Liver (tissue), 9 donors: ENCODE measurements around the gene IL11. TPM values are rescaled to one million over a fixed set of nuclear protein-coding genes. Genes with fewer than 3 reads are reported as not detected.

Experiments used
- DNase-seq: peaks from one replicate; pipeline ENCODE4 v3.0.0-alpha.2; 2017; ENCODE audit warnings: low spot score
- H3K27ac ChIP-seq, 2 donors: one replicate each; pipeline ENCODE4 v1.7.0; 2013; ENCODE audit warnings: inconsistent platforms in 2 of 2, low read length in 2 of 2, control low read depth in 1 of 2, low read depth in 1 of 2, mild to moderate bottlenecking in 1 of 2
- H3K27me3 ChIP-seq, 4 donors: one replicate each; pipeline versions ENCODE4 v1.6.1 to v1.7.0; 2013; ENCODE audit warnings: low read length in 3 of 4, inconsistent platforms in 1 of 4, mild to moderate bottlenecking in 1 of 4, moderate library complexity in 1 of 4; ENCODE audit not compliant: control insufficient read depth in 4 of 4, insufficient read depth in 4 of 4
- H3K36me3 ChIP-seq, 4 donors: one replicate each; pipeline versions ENCODE4 v1.6.1 to v1.7.0; 2013; ENCODE audit warnings: low read length in 3 of 4, mild to moderate bottlenecking in 3 of 4, low read depth in 1 of 4, moderate library complexity in 1 of 4; ENCODE audit not compliant: control insufficient read depth in 4 of 4, insufficient read depth in 3 of 4
- H3K4me1 ChIP-seq, 4 donors: one replicate each; pipeline versions ENCODE4 v1.6.1 to v1.7.0; 2013; ENCODE audit warnings: low read length in 3 of 4, mild to moderate bottlenecking in 3 of 4, moderate library complexity in 1 of 4; ENCODE audit not compliant: control insufficient read depth in 4 of 4, insufficient read depth in 4 of 4
- H3K4me3 ChIP-seq, 3 donors: one replicate each; pipeline versions ENCODE4 v1.6.1 to v1.7.0; 2013; ENCODE audit warnings: low read length in 3 of 3, control low read depth in 1 of 3, low read depth in 1 of 3, mild to moderate bottlenecking in 1 of 3
- H3K9ac ChIP-seq, 2 donors: one replicate each; pipeline ENCODE4 v1.7.0; 2013; ENCODE audit warnings: low read length in 2 of 2, mild to moderate bottlenecking in 2 of 2, moderate library complexity in 2 of 2, control low read depth in 1 of 2, low read depth in 1 of 2
- H3K9me3 ChIP-seq, 4 donors: one replicate each; pipeline versions ENCODE4 v1.6.1 to v1.7.0; 2013; ENCODE audit warnings: low read length in 3 of 4; ENCODE audit not compliant: control insufficient read depth in 4 of 4
- EGR1 ChIP-seq, 2 donors: IDR thresholded peaks; 2 replicates each; pipeline ENCODE4 v1.6.1; 2016 to 2018; ENCODE audit warnings: antibody characterized with exemption in 2 of 2, low read depth in 2 of 2
- FOXA1 ChIP-seq: IDR thresholded peaks from 2 replicates; pipeline ENCODE4 v1.6.1; 2016; ENCODE audit warnings: antibody characterized with exemption
- FOXA2 ChIP-seq: IDR thresholded peaks from 2 replicates; pipeline ENCODE4 v1.6.1; 2016; ENCODE audit warnings: antibody characterized with exemption
- GABPA ChIP-seq, 2 donors: IDR thresholded peaks in 1 of 2; conservative IDR thresholded peaks in 1 of 2; 2 replicates each; pipeline ENCODE4 v1.6.1; 2016; ENCODE audit warnings: antibody characterized with exemption in 2 of 2, mild to moderate bottlenecking in 1 of 2, moderate library complexity in 1 of 2
- HNF4A ChIP-seq, 2 donors: conservative IDR thresholded peaks; 2 replicates each; pipeline ENCODE4 v1.6.1; 2016; ENCODE audit warnings: antibody characterized with exemption in 2 of 2, mild to moderate bottlenecking in 2 of 2
- HNF4G ChIP-seq: IDR thresholded peaks from 2 replicates; pipeline ENCODE4 v1.6.1; 2016; ENCODE audit warnings: antibody characterized with exemption
- JUND ChIP-seq, 2 donors: IDR thresholded peaks; 2 replicates each; pipeline ENCODE4 v1.6.1; 2016; ENCODE audit warnings: antibody characterized with exemption in 2 of 2
- MAX ChIP-seq: IDR thresholded peaks from 2 replicates; pipeline ENCODE4 v1.6.1; 2016; ENCODE audit warnings: antibody characterized with exemption
- REST ChIP-seq: IDR thresholded peaks from 2 replicates; pipeline ENCODE4 v1.6.1; 2016; ENCODE audit warnings: antibody characterized with exemption, mild to moderate bottlenecking
- RXRA ChIP-seq, 2 donors: IDR thresholded peaks; 2 replicates each; pipeline ENCODE4 v1.6.1; 2017 to 2018; ENCODE audit warnings: antibody characterized with exemption in 2 of 2, mild to moderate bottlenecking in 1 of 2
- SP1 ChIP-seq: IDR thresholded peaks from 2 replicates; pipeline ENCODE4 v1.6.1; 2018; ENCODE audit warnings: antibody characterized with exemption, mild to moderate bottlenecking
- TAF1 ChIP-seq: conservative IDR thresholded peaks from 2 replicates; pipeline ENCODE4 v1.6.1; 2016; ENCODE audit warnings: antibody characterized with exemption, mild to moderate bottlenecking
- YY1 ChIP-seq: IDR thresholded peaks from 2 replicates; pipeline ENCODE4 v1.6.1; 2016; ENCODE audit warnings: antibody characterized with exemption, mild to moderate bottlenecking
- ZBTB33 ChIP-seq: IDR thresholded peaks from 2 replicates; pipeline ENCODE4 v1.6.1; 2016; ENCODE audit warnings: antibody characterized with exemption
- WGBS: extraction: QIAGEN DNeasy Blood & Tissue Kit; methylation state at CpG from one replicate; pipeline ENCODE4 v1.1.7; 2013; 5-methylcytosine and 5-hydroxymethylcytosine counted together
- polyA plus RNA-seq, 2 donors: library from polyadenylated mRNA; stranded (reverse) in 1 of 2; unstranded in 1 of 2; fragments of 200-250 nt in 1 of 2; fragments of >200 nt in 1 of 2; fragmentation: Nextera tagmentation in 1 of 2; extraction: Ambion mirVana in 1 of 2; gene quantifications; one replicate each; pipeline versions ENCODE4 v1.2.1 to v1.2.3, GENCODE V29; 2013 to 2015
- total RNA-seq, 2 donors: library from RNA; depleted of rRNA; stranded (reverse); fragments of >200 nt; gene quantifications; one replicate each; pipeline ENCODE4 v1.2.3, GENCODE V29; 2014
- donor health status: healthy.
- donor health status: healthy.
- donor health status: healthy.
- donor health status: healthy.
- donor health status: healthy.

The IL11 gene
- total and polyA plus RNA-seq, 4 donors = not detected

GRCh38 chr19:55373306-55373992 lies 3.2 kb upstream of the IL11 start:
- WGBS = 48% methylated on average over 9 of the region's 9 CpGs
- Histone ChIP-seq H3K4me1 (peaks cover 0 to 9% (median 2%) of the 10 kb centered on the region in 4 donors), H3K27ac (no peak overlapping the region), H3K9ac (no peak overlapping the region), H3K36me3 (no peaks in the 10 kb centered on the region), H3K4me3 (no peak overlapping the region), H3K27me3 (peaks cover 0 to 13% (median 9%) of the 10 kb centered on the region in 4 donors), H3K9me3 (no peaks in the 10 kb centered on the region)
- TF ChIP-seq MAX (no peak), SP1 (no peak), YY1 (no peak)
- no peak for DNase-seq

GRCh38 chr19:55372316-55373081 lies 2.2 kb upstream of the IL11 start:
- no peak for DNase-seq
- WGBS = 45% methylated on average over 24 of the region's 24 CpGs
- Histone ChIP-seq H3K9ac (no peak overlapping the region), H3K27ac (no peak overlapping the region), H3K36me3 (no peaks in the 10 kb centered on the region), H3K4me1 (peaks cover 0 to 9% (median 2%) of the 10 kb centered on the region in 4 donors), H3K9me3 (no peaks in the 10 kb centered on the region), H3K4me3 (no peak overlapping the region), H3K27me3 (peaks cover 0 to 13% (median 8%) of the 10 kb centered on the region in 4 donors)
- TF ChIP-seq HNF4A (conservative IDR thresholded peaks at IDR 0.05) = no peak
- no peak for TF ChIP-seq MAX
- TF ChIP-seq FOXA1 = no peak
- TF ChIP-seq YY1 = no peak
- TF ChIP-seq REST = no peak
- TF ChIP-seq TAF1 = no peak
- TF ChIP-seq EGR1 (IDR thresholded peaks at IDR 0.05; ENCODE audit: low read depth in 2 of 2) = no peak

- Histone ChIP-seq H3K27me3 (peaks cover 0 to 11% (median 7%) of the 10 kb centered on the region in 4 donors), H3K27ac (no peak overlapping the region), H3K4me3 (peak overlapping the region in 1 of 3 donors; percentile 19), H3K9ac (no peak overlapping the region), H3K9me3 (no peaks in the 10 kb centered on the region), H3K36me3 (no peaks in the 10 kb centered on the region), H3K4me1 (peaks cover 0 to 9% (median 1%) of the 10 kb centered on the region in 4 donors)
- DNase-seq = no peak
- 4% methylated on average over 59 of the region's 59 CpGs for WGBS
- no peak for TF ChIP-seq FOXA2
- TF ChIP-seq JUND (IDR thresholded peaks at IDR 0.05) = no peak
- no peak for TF ChIP-seq ZBTB33
- TF ChIP-seq HNF4A (conservative IDR thresholded peaks at IDR 0.05) = no peak
- TF ChIP-seq TAF1 = no peak
- no peak for TF ChIP-seq GABPA (IDR thresholded peaks at IDR 0.05 in 1 of 2, conservative IDR thresholded peaks at IDR 0.05 in 1 of 2)
- no peak for TF ChIP-seq HNF4G
- TF ChIP-seq RXRA (IDR thresholded peaks at IDR 0.05) = no peak
- TF ChIP-seq YY1 = no peak
- TF ChIP-seq REST = no peak
Measured at GRCh38 chr19:55369653-55370304, 484 bp downstream of the IL11 start.
